ENCODE measurements around the gene DMD.

DNA sequence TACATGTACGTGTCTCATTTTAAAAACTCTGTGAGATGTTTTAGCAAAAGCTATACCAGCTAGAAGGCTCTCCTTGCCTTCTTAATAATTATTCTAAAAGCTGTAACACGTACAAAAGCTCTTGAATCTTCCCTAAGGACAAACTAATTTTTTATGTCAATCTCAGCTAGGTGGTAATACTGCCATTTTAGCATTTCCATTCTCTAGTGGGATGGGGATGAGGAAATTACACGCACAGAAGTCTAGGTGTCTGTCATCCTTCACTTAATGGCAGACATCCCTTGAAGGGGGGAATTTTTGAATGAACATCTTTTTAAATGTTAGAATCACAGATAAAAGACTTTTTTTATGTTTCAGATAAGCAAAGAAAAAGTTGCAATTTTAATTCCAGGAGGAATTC, 569.1 kb downstream of the DMD start:
- TF ChIP-seq TAF1 (IDR thresholded peaks at IDR 0.05; ENCODE audit: borderline replicate concordance, low read depth, low read length) (no peak), POLR2AphosphoS5 (IDR thresholded peaks at IDR 0.05; ENCODE audit: low read depth, low read length) (no peak)
